Activated CD4-positive, CD25-positive, alpha-beta regulatory T cell treated with anti-CD3 and anti-CD28 coated beads, Interleukin-2, amount 50 U/mL, for 72 hours (primary cell): ENCODE measurements around the gene SHC3.

Experiments used
- DNase-seq: peaks from one replicate; pipeline ENCODE4 v3.0.0; 2021

Gene SHC3

DNA sequence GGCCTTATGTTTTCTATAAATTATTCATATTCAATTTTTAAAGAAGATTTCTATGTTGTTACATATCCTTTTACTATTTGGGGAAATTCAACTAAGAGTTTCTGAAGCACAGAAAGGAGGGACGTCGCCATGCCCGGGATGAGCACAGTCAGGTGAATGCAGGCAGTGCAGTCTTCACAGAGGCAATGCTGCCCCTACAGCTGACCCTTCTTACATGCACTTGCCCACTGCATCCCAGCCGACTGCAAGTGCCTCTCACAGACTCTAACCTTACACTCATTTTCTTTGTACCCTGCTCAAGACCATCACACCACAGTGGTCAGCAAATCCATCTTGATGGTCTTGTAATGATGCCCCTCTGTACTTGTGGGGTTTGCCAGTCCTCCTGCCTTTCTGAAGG is 73.8 kb downstream of the SHC3 start:
- no peak for DNase-seq

DNA sequence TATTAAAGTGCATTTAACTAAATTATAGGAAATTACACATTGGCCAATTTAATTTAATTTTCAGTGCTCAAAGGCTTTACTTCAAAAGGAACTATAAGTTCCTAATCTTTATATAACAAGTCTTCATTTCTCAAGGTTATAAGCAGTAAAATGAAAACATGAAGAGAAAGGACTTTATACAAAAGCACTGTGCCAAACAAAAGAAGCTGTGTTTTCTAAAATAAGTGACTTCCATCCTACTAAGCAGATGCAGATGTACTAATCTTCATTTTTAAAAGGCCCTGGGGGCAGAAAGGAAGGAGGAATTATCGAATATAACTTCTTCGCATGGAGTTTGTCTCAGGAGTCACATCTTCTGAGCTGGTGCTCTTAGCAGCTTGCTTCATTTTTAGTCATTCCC is 81.4 kb downstream of the SHC3 start:
- DNase-seq: no peak

DNA sequence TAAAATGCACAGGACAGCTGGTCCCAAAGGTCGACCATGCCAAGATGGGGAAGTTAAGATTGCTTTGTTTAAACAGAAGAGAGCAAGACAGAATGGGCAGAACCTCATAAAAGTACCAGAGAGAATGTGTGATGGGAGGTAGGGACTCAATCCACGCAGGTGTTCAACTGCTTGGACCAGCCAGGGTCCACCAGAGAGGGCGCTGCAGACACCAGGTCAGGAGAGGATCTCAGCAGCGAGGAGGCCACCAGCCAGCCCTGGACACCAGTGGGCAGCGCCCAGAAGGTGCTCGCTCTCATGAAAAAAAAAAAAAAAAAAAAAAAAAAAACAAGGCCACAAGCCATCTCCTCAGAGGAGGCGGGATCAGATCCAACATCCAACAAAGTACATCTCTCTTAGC is 81.8 kb downstream of the SHC3 start:
- no peak for DNase-seq

DNA sequence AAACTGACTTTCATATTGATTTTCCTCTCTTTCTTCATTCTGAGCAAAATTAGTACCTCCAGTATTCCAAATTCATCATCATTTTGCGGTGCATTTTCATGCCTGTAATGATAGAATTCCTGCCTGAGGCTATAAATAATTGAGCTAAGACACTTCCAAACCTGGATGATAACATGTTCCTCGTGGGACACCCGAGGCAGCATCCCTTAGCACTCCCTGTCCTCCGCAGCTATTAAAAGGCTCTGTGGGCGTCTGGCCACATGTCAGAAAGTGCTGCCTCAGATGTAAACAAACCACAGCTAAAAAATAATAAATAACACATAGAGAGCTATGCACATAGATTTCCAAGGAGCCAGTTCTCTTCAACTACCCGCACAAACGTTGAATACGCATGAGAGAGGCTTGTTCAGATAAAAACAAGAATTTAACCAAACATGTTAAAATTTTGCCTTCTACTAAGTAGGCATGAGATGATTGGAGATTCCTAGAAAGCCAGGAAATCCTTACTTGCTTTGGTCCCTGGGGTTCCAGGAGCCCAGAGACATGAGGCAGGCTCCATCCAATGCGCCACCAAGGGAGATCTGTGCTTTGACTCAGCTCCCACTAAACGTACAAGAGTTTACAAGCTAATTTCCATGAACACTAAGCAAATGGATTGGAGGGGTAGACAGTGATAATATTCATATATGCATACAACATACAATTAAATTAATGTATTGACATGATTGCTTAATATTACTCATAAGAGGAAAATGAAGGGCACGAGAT is 82.7 kb downstream of the SHC3 start:
- DNase-seq: no peak

DNA sequence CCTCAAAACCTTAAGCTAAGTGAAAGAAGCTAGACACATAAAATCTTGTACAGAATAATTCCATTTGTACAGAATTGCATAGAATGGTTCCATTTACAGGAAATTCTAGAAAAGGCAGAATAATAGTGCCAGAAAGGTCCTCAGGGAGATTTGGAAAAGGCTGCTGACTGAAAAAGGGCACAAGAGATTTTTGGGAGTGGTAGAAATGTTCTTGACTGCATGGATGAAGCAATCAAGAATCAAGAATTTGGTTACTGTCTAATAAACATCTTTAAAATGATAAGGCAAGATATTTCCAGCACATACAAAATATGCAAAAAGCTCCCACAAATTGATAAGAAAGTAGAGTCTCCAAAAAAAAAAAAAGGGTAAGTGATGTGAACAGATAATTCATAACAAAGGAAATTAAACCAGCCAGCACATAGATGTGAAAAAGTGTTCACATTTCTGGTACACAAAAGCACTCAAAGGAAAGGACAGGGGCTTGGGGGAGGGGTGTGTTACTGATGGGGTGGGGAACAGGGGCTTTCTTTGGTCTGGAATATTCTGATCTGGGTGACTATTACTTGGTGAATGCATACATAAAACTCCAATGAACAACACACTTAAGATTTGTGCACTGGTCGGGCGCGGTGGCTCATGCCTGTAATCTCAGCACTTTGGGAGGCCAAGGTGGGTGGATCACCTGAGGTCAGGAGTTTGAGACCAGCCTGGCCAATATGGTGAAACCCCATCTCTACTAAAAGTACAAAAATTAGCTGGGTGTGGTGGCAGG is 85.2 kb downstream of the SHC3 start:
- DNase-seq: no peak

DNA sequence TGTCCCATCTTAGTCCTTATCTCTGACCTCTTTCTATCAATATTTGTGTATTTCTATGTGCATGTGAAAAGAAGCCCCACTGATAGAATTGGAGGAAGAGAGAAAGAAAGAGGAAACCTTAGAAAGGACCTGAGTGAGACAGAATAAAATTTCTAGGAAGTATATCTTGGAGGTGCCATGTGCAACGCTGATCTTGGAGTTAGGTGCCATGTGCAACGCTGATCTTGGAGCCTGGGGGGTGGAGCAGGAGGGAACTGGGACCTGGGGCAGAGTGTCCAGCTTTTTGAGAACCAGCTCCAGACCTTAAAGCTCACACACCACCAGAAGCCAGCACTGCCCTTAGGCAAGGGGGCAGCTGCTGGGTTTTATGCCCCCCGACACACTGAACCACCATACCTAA is 89.4 kb downstream of the SHC3 start:
- no peak for DNase-seq

DNA sequence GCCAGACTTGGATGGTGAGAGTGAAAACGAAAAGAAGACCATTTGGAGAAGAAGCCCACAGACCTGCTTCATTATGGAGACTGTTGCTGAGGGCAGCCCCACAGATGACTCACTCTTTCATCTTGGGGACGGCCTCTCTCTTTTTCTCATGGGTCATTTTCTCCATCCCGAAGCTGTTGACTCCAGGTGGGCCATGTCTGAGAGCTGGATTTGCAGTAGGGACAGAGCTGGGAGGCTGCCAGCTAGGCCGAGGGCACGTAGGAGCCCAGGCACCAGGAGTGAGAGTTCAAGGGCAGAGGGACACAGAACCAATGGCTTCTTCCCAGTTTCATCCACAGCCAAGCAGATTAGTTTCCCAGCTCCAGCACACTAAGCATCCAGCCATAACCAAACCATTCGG is 95.0 kb downstream of the SHC3 start:
- no peak for DNase-seq

DNA sequence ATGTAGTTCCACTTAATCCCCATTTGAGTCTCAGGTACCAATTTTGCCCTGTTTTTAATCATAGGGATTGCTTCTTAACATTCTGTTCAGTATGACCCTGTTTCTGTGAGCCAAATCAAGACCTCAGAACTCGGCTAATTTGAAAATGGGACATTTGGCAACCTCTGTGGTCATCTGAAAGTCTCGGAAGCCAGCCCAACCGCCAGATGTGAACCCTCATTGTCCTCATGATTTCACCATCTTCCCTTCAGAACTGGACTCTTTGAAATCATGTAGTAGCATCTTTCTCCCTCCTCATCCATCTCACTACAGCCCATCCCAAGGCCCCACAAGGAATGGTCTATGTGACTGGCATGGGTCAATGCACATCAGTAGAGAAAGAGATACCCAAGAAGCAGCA is 98.4 kb downstream of the SHC3 start:
- no peak for DNase-seq

DNA sequence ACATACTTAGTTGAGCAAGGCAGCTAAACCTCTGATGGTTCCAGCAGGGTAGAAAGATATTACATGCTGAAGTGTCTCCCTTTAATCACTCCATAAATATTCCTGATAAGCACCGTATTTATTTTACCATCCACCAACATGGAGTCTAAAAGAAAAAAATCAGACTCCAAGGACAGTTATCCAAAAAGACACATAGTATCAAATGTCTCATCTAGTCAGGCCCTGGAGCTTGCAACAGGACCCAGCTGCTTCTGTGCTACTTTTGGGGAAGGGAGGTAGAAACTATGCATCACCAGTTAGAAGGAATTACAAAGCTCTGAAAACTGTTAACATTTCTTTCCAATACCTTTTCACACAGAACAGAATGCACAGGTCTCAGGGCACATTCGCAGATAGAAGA is 99.2 kb downstream of the SHC3 start:
- DNase-seq: no peak

DNA sequence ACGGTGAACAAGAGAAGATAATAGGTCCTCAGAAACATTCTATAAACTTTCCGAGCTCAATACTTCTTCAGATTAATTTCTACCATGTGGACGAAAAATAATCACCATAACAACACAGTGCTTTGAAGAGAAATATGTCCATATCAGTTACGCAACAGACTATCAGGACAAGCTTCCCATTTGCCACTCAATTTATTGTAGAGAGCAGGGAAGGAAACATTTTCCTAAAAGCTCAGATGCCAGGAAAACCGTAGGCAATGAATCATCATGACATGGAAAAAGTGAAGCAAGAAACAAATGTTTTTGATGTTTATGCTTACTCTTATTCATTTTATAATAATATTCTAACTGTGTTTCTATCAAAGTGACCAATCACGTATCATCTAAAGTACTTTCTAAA is 99.8 kb downstream of the SHC3 start:
- no peak for DNase-seq

DNA sequence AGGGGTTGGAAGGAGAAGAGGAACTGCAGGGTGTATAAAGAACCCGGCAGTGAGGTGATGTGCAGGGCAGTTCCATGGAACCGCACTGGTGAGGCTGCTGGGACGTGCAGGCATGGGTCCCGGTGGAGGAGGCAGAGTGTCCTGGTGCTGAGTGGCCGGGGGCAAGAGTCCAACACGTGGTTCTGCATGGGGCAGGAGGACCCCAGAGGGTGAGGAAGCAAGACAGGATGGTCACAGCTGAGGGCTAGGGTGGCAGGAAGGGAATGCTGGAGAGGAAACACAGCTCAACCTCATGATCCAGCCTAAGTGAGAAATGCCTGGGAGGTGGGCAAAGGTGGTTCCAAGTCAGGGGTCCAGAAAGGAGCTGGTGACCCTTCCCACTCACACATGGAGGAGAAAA is 100.2 kb downstream of the SHC3 start:
- no peak for DNase-seq

DNA sequence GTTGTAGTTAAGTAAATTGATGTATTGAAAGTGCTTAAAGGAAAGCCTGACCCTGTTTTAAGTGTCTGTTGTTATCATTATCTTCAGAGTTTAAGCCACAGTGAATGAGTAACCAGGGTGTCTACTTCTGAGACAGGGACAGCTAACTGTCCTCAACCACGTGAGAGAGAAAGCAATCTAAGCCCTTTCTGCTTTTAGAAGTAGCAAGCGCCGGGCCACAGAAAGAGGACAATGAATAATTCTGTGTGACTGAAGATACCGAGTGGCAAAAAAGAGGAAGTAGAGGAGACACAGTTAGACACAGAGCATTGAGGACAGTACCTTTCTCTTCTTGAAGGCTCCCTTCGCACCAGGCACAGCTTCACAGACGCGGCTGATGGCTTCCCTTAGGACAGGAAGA is 101.1 kb downstream of the SHC3 start:
- DNase-seq: no peak

DNA sequence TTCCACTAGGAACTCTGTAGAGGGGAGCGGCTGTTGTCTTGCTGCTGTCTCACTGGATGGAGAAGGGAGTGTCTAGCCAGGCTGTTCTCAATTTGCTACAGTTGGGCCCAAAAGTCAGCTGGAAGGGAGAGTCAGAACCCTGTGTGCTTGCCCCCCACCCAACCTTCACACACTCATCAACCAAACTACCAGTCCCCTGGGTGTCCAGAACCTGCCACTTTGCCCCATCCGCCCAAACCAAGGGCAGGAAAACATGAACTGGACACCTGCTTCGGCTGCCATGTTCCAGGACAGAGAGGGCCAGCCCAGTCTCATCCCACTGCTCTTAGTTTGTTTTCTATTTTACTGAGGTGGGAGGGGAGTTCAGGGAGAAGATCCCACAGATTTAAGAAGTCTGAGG is 105.2 kb downstream of the SHC3 start:
- no peak for DNase-seq

DNA sequence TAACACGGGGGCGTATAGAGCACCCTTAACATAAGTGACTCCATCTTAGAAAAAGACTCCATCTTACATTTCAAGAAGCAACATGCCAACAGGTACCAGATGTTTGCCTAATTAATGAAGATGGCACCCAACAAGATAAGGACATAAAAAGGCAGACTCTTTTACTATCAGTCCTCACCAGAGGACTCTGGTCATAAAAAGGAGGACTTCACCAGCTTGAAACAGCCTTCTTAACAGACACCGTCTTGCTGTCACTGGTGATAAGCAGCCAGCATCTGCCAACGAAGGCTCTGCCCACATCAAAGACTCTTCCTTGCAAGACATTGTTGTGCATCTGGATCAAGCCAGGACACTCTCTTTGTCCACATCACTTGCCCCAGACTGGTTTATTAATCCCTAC is 107.0 kb downstream of the SHC3 start:
- DNase-seq: no peak

DNA sequence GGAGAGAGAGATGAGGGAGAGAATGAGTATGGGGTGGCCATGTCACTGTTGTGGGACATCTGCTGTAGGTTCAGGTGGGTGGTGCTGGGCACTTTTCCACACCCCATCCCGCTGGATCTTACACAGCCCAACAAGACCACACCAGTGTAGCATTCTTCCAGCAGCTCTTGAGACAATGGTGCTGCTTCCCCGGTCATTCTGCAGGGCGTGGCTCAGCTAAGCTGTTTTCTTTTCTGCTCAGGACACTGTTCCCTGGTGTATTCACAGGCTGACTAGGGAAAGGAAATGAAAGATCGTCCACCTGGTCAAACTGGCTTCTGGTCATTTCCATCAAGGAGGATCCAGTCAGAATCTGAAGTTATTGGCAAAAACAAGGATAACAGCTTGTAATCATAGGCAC is 111.8 kb downstream of the SHC3 start:
- no peak for DNase-seq

DNA sequence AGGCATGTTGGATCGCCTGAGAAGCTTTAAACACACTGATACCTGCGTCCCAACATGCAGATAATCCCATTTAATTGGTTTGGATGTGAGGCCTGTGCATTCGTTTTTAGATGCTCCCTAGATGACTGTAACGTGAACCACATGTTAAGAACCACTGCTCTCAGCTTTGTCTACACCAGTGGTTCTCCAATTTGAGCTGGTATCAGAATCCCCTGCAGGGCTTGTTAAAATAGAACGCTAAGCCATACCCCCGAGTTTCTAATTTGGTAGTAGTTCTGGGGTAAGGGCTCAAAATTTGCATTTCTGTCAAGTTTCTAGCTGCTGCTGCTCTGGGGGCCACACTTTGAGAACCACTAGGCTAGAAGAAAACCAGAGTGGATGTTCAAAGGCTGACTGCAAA is 112.7 kb downstream of the SHC3 start:
- DNase-seq: no peak

DNA sequence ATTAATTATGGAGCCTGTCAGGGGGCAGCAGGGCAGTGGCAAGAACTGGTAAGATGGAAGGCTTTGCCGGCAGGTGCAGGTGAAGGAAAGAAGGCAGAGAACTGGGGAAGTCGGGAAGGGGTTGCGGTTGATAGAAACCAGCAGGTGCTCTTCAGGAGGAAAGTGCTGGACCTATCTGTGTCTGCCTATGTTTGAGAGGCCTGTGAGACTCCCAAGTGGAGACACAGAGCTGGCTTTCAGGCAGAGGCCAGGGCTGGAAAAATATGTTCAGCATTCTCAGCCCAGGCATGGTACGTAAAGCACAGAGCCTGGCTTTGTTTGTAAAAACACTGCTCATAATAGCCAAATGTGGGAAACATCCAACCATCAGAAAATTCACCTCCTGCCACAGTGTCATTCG is 117.8 kb downstream of the SHC3 start:
- no peak for DNase-seq

DNA sequence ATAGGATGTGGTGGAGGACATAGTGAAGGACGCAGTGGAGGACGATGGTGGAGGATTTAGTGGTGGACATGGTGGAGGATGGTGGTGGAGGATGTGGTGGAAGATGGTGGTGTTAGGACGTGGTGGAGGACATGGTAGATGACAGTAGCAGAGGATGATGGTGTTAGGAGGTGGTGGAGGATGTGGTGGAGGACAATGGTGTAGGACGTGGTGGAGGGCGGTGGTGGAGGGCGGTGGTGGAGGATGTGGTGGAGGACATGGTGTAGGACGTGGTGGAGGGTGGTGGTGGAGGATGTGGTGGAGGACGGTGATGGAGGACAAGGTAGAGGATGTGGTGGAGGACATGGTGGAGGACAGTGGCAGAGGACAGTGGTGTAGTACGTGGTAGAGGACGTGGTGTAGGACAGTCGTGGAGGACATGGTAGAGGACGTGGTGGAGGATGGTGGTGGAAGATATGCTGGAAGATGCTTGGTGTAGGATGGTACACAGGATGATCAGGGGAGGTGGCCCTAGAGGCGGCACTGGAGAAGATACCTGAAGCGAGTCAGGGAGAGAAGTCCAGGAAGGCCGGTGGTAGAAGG is 118.6 kb downstream of the SHC3 start:
- no peak for DNase-seq

DNA sequence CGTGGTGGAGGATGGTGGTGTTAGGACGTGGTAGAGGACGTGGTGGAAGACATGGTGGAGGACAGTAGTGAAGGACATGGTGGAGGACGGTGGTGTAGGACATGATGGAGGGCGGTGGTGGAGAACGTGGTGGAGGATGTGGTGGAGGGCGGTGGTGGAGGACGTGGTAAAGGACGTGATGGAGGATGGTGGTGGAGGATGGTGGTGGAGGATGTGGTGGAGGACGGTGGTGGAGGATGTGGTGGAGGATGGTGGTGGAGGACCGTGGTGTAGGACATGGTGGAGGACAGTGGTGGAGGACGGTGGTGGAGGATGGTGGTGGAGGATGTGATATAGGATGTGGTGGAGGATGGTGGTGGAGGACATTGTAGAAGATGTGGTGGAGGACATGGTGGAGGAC is 119.7 kb downstream of the SHC3 start:
- DNase-seq: no peak

DNA sequence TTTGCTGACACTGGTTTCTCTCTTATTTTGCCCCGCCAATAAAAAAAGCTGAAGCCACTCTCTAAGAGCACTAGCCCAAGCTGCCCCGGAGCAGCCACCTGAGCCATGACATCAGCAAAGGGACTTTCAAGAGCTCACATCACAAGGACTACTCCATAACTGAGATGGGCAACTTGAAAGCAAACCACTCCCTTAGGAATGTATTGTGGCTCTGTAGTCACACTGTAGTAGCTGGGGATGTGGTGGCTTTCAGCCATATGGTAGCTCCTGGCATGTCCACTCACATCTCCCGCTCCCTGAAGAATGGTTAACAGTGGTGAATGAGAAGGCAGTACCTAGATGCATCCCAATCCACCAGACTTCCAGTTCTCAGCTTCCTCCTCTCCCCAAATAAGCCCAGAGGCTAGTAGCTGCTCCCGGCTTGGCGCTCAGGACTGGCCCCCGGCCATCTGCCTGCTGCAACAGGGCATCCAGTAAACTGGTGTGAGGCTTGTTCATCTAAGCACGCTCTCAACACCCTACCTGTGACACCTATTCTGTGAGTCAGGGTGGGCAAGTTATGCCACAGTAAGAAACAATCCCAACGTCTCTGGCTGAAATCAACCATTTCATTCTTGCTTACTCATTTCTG is 123.6 kb downstream of the SHC3 start:
- DNase-seq: no peak

DNA sequence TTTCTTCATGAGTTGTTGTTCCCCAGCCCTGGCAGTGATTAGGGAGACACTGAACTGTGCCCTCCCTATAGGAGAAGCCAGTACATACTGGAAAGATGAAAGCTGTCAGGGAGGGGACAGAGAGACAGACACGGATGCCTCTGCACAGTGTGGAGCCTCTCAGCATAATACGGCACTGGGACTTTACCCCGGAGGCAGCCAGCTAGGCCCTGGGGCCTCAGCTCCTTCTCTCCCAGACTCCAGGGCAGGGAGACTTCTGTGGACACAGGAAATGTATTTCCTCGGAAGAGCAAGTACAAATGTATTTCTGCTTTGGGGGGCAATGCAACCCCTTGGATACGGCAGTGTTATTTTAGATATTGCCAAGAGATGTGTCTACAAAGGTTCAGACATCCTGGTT is 125.3 kb downstream of the SHC3 start:
- DNase-seq: no peak

DNA sequence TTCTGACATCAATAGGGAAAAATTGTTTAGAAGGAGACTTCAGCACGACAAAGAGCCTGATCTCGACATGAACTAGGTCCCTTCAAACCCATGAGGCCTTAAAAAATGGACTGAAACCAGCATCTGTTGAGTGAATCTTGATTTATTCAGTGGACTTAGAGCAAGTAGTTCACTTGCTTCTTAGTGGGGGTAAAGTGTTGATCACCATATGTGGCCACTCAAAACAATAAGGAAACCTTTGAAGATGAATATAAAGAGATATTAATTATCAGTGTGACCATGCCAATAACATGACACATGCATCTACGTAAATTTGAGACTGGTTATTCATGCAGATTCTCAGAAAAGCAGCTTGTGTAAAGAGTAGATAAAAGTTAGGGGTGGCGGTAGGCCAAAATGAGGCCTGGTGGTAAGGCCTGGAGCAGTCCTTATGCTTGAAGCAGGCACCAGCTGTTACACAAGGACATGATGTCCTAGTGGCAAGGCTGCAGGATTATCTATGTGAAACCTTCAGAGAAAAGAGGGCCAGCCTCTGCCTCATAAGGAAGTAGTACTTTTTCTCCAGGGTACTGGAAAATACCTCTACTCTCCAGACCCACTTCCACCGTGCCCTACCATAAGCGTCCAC is 126.0 kb downstream of the SHC3 start:
- no peak for DNase-seq

DNA sequence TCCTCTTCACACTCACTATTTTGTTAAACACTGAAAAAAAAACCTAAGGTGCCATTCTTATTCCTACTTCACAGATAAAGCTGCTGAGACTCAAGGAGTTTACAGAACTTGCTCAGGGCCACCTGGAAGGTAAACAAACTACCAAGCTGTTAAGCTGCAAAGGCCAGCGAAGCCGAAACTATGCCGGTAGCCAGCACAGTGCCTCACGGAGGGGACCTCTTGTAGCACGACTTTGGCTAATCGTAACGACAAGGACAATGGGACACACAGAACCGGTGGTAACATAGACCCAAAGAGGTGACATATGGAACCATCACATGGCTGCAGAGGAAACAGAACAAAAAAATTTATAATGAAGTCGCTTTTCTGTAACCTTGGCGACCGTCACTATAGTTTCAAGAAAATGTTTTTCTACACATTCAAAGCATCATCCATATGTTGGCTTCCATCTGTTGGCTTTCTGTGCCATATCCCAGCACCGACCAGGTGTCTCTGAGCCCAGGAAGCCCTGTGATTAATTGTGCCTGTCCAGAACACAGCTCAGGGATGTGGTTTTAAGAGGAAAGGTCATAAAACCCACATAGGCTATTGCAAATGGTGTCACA is 127.1 kb downstream of the SHC3 start:
- DNase-seq: no peak
